ENCODE data around the gene ESRRB.

- TF ChIP-seq CTCF (IDR thresholded peaks at IDR 0.05) (no peak), POLR2A (IDR thresholded peaks at IDR 0.05) (no peak)
These were observed 45.3 kb upstream of the ESRRB start for GRCh38 chr14:76330411-76331327.

Measured in Peyer's patch (tissue), 4 donors.